Measurements from ENCODE around the gene TJAP1. TPM values are rescaled to one million over a fixed set of nuclear protein-coding genes. Genes with fewer than 3 reads are reported as not detected.

The TJAP1 gene
- total and polyA plus RNA-seq, 8 donors, result 12.9 to 44.5 (median 17.3) TPM

- H3K9me3 ChIP-seq, result no peaks in the 10 kb centered on the region
- DNase-seq (no peak), ATAC-seq (no peak), FAIRE-seq (no peak)
- peaks cover 0 to 46% (median 20%) of the 10 kb centered on the region in 3 donors for H3K36me3 ChIP-seq
- no peaks in the 10 kb centered on the region for H3K27me3 ChIP-seq
- H3K27ac ChIP-seq, result no peak overlapping the region
- no peaks in the 10 kb centered on the region for H3K4me1 ChIP-seq
- intact Hi-C loops (cut with DNase I), result no loop called here
- TF ChIP-seq CTCF (IDR thresholded peaks at IDR 0.05), result no peak
- H3K4me3 ChIP-seq, result no peak overlapping the region
- 86 to 89% methylated on average over 12 of the region's 12 CpGs for WGBS, 2 donors
These were observed 21.9 kb downstream of the TJAP1 start for GRCh38 chr6:43499028-43499815.

GRCh38 chr6:43500921-43501320 lies 23.6 kb downstream of the TJAP1 start:
- FAIRE-seq, result no peak
- no peak for TF ChIP-seq CTCF (IDR thresholded peaks at IDR 0.05)
- Histone ChIP-seq H3K27ac (no peak overlapping the region), H3K4me1 (no peaks in the 10 kb centered on the region), H3K27me3 (no peaks in the 10 kb centered on the region), H3K9me3 (no peaks in the 10 kb centered on the region), H3K36me3 (peaks cover 0 to 46% (median 20%) of the 10 kb centered on the region in 3 donors), H3K4me3 (no peak overlapping the region)
- 96 to 98% methylated on average over 3 of the region's 3 CpGs for WGBS, 2 donors
- no peak for DNase-seq
- no peak for ATAC-seq
- intact Hi-C loops (cut with DNase I), result loop anchor here in 2 of 3 donors (5.0 to 10.0 kb wide), 2 partner anchors 46 to 244 kb away; partner anchors contain the start of gene DLK2 (in 1 of the 2)

GRCh38 chr6:43502666-43503065 lies 25.3 kb downstream of the TJAP1 start:
- 84 to 100% methylated on average over 4 of the region's 4 CpGs for WGBS, 2 donors
- no peak for TF ChIP-seq CTCF (IDR thresholded peaks at IDR 0.05)
- Histone ChIP-seq H3K4me3 (no peak overlapping the region), H3K27me3 (no peaks in the 10 kb centered on the region), H3K36me3 (peaks cover 0 to 42% (median 20%) of the 10 kb centered on the region in 3 donors), H3K4me1 (no peaks in the 10 kb centered on the region), H3K9me3 (no peaks in the 10 kb centered on the region), H3K27ac (no peak overlapping the region)
- no peak for FAIRE-seq
- no peak for ATAC-seq
- intact Hi-C loops (cut with DNase I), result loop anchor here in 2 of 3 donors (5.0 to 10.0 kb wide), 2 partner anchors 48 to 245 kb away; partner anchors contain the start of gene DLK2 (in 1 of the 2)
- no peak for DNase-seq

GRCh38 chr6:43503443-43503842 lies 26.1 kb downstream of the TJAP1 start:
- no peaks in the 10 kb centered on the region for H3K9me3 ChIP-seq
- no peak for TF ChIP-seq CTCF (IDR thresholded peaks at IDR 0.05)
- no peaks in the 10 kb centered on the region for H3K4me1 ChIP-seq
- no peak overlapping the region for H3K27ac ChIP-seq
- ATAC-seq (no peak), FAIRE-seq (no peak), DNase-seq (no peak)
- peaks cover 0 to 35% (median 20%) of the 10 kb centered on the region in 3 donors for H3K36me3 ChIP-seq
- no peak overlapping the region for H3K4me3 ChIP-seq
- H3K27me3 ChIP-seq, result no peaks in the 10 kb centered on the region
- WGBS, 2 donors, result 90 to 94% methylated on average over 8 of the region's 8 CpGs
- intact Hi-C loops (cut with DNase I), result loop anchor here in 2 of 3 donors (5.0 to 10.0 kb wide), 2 partner anchors 49 to 246 kb away; partner anchors contain the start of gene DLK2 (in 1 of the 2)

All from pancreas (tissue), 10 donors.